ENCODE results near the gene TOP2A.
A peak's percentile ranks its signal among the peaks of the same experiment; 100 is the strongest.

Gene TOP2A

GRCh38 chr17:40417609-40418427, at the start of gene TOP2A:
TSS of gene TOP2A (minus strand) at chr17:40417896. CDS start at chr17:40417791, 105 bp downstream.
- peak; percentile 75 to 90 (median 80) for DNase-seq

DNA sequence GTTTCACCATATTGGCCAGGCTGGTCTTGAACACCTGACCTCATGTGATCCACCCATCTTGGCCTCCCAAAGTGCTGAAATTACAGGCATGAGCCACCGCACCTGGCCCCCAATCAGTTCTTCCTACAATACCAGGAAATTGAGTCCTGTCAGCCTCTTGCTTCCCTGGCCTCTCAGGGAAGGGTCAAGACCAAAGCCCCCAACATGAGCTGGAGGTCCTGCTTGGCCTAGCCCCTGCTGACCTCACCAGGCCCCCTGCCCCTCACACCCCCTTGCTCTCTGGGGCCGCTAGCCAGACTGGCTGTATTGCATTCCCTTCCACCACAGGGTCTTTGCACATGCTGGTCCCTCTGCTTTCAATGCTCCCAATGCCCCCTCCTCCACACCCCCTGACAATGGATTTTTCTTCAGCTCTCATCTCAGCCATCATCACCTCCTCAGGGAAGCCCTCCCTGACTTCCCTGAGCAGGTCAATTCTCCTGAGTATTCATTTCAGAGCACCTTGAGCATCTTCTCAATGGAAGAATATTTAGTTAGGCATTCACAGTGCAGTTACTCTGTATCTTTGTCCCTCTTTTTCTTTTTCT, 49.7 kb upstream of the TOP2A start:
- no peak for DNase-seq

- DNase-seq: no peak
Measured at GRCh38 chr17:40466298-40466971, 48.7 kb upstream of the TOP2A start.

- no peak for DNase-seq
Measured at GRCh38 chr17:40464392-40464855, 46.7 kb upstream of the TOP2A start.

DNA sequence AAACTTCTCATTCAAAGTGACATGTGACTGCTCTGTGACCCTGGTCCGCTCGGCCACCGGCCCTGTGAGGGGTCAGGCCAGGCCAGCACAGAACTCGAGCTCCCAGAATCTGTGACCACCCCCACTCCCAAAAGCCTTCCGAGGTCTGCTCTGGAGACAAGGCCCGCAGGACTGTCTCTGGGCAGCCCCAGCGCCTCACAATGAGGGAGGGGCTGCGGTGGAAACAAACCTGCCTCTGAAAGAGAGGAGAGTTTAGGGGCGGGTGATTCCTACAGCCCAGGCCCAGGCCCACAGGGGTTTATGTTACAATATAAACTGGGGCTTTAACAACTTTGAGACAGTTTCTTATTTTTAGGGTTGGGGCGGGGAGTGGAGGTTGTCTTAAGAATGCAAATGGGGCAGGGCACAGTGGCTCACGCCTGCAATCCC, 45.4 kb upstream of the TOP2A start:
- DNase-seq: no peak

DNA sequence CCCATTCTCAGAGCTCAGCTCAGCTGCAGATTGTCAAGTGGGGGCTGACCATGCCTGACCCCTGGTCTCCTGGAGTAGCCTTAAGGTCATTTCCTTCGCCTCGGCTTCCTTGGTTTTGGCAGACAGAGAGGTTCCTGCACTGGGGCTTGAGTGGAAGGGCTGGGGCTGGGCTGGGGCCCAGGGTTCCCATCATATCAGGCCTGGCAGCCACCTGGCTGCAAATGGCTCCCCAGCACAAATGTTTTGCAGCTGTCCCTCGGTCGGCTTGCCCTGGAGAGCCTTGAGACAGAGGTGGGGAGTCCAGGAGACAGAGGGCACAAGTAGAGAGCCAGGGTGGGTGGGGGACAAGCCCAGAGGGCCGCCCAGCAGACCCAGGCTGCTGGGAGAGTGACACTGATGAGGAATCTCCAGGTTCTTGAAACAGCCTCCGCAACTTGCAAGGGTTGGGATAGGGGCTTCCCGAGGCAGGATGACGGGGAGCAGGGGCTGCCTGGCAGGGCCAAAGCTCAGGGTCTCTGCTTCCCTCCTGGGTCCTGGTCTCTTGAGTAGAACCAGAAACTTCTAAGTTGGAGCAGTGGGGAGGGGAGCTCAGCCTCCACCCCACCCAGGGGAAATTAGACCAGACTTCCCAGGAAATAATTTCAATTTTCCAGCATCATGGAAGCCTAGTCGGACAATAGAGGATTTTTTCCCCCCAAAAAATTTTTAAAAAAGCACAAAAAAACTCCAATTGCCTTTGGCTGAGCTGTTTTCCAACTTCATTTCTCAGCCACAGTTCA, 44.8 kb upstream of the TOP2A start:
- DNase-seq: no peak

DNA sequence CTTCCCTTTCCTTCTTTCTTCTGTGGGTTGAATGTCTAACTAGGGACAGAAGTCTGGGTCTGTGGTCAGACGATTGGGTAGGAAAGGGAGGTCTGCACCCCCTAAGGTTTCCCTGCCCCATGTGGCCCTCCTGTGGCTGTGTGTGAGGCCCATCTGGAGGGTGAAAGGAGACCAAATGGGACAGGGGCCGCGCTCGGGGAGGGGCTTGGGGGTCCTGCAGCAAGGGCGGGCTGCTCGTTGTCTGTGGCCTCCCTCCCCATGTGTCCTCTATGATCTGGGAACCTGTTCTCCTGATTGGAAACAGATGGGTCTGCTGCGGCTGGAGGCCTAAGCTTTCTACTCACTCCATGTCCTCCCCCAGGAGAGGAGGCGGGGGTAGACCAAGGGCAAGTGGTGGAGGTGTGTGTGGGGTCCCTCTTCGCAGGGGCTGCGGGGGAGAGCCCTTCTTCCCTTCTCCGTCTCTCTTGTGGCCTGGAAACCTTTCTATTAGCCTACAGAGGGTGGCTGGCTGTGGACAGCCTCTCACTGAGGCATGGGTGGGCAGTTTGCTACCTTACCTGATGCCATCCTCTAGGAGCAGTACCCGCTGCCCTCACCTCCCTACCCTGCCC, 44.1 kb upstream of the TOP2A start:
- DNase-seq: no peak

DNA sequence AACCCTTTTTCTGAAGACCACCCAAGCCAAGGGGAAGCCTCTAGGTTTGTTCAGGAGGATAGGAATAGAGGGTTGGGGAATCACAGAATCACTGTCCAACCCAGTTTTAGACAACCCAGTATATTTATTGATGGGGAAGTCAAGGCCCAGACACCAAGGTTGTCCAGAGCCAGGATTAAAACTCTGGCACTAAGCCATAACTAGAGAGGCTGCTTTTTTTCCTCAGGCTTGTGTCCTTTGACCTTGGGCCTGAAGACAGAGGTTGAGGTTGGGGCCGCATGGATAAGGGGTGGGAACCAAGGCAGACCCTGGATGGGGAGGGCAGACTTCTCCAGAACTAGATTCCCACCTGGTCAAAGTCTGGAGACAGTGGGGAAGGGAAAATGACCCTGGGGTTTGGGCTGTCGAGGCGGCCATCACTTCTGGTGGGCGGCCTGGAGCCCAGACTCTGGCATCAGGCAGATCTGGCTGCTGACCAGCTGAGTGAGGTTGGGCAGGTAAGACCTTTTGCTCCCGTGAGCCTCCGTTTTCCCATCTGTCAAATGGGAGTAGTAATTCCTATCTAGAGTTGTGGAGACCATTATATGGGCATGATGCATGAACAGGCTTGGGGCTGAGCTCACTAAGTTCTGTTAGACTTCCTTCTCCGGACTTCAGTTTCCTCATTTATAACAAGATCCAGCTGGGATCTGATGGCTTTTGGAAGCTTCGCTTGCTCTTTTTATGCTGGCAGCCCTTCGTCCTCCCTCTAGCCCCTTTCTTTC, 43.5 kb upstream of the TOP2A start:
- DNase-seq: no peak

DNA sequence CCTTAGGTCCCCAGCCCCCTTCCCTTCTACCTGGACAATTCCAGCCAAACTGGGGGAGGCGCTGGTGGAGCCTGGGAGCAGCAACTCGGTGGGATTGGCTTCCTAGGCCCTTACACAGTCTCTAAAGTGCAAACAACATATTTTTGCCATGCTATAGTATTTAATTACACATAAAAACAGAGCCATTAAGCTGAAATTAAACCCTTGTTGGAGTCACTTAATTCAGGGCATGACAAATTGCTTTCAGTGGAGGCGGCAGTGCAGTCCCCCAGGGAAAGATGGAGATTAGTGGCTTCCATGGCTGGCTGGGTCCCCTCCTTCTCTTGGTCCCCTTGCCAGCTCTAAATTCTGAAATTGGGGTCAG, 42.9 kb upstream of the TOP2A start:
- DNase-seq: no peak

DNA sequence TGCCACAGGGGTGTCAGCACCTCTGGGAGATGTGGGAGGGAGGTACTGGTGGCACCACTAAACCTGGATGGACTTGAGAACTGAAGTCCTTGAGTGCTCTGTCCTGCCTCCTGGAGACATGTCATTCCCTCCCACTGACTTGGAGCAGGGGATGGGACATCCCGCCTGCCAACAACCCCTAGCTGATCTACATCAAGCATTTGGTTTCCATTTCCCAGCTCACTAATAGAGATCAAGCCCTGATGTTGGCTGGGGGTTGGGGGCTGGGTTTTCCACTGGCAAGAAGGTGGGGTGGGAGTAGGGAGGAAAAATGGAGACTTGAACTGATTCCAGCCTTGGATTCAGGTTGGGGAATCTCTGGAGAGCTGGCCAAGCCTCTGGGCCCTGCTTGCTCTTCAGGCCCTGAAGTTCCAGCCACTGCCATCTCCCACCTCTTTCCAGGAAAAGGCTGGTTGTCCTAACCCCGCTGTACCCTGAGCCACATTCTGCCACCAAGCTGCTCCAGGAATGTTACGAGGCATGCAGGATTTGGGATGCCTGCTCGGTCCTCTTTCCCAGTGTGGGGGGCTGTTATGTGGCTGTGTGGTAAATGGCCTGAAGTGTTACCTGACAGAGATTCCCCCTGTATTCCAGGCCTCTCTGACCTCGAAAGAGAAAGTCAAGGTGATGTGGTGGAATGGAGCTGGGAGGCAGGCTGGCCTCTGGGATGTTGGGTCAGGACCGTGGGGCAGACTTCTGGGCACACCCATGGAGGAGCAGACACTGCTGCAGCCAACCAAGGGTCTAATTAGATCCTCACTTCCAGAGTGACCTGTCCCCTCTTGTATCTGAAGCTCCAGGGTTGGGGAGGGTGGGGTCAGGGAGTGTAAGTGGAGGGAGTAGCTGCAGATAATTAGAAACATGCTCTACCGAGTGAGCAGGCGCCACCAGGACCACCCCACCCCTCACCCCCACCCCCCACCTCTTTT, 42.2 kb upstream of the TOP2A start:
- no peak for DNase-seq

- DNase-seq: no peak
Measured at GRCh38 chr17:40458851-40459482, 41.3 kb upstream of the TOP2A start.

DNA sequence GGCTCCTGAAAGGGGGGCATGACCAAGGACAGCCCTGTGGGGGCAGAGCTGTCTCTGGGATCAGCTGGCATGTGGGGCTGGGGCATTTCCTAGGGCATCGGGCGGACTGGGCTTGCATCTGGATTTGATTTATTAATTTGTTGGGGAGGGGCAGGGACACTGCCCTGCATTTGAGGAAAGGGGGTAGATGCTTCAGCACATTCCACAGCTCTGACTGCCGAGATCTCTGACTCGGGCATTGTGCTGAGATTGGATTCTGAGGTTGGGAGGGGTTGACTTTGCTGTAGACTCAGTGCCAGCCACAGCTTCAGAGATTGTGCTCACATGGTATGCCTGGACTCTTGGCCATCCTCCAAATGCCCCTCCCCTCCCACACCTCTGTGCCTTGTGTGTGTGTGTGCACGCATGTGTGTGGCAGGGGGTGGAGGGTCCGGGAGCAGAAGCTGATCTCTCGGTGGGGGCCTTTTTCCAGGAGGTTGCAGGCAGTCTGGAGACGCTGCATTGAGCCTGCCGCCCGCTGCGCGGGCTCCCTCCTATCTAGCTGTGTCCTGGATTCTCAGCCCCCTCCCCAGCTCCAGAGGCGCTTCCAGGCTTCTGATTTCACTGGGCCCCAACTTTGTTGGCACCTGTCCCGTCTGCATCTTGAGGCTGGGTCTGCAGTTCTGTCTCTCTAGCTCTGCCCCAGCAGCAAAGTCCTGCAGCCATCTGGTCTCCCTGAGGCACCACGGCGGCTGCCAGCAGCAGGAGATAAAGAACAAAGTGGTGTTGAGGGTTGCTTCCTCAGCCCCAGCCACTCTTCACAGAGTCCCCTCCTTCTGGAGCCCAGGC, 40.5 kb upstream of the TOP2A start:
- no peak for DNase-seq

DNA sequence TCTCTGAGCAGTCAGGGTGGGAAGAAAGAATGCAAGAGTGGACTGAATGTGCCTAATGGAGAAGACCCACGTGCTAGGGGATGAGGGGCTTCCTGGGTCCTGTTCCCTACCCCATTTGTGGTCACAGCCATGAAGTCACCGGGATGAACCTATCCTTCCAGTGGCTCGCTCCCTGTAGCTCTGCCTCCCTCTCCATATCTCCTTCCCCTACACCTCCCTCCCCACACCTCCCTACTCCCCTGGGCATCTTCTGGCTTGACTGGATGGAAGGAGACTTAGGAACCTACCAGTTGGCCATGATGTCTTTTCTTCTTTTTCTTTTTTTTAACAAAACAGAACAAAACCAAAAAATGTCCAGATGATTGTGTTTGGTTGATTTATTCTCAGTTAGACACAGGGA, 39.7 kb upstream of the TOP2A start:
- no peak for DNase-seq

GRCh38 chr17:40456396-40456951, 38.8 kb upstream of the TOP2A start:
- no peak for DNase-seq

DNA sequence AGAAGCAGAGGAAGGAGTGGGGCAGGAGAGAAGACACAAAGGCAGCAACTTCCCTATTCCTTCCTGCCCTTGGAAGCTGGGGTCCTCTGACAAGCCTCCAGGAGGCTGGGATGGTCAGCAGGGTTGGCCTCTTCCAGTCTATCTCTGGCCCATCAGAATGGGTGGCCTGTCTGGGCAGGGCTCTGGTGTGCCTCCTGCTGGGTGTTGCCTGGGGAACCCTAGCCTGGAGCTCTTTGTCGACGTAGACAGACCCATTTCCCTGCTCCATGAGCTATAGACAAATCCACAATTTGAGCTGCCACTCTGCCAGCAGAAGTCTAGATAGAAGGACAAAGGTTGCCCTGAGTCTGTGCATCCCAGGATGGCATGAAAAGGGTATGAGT, 36.9 kb upstream of the TOP2A start:
- no peak for DNase-seq

DNA sequence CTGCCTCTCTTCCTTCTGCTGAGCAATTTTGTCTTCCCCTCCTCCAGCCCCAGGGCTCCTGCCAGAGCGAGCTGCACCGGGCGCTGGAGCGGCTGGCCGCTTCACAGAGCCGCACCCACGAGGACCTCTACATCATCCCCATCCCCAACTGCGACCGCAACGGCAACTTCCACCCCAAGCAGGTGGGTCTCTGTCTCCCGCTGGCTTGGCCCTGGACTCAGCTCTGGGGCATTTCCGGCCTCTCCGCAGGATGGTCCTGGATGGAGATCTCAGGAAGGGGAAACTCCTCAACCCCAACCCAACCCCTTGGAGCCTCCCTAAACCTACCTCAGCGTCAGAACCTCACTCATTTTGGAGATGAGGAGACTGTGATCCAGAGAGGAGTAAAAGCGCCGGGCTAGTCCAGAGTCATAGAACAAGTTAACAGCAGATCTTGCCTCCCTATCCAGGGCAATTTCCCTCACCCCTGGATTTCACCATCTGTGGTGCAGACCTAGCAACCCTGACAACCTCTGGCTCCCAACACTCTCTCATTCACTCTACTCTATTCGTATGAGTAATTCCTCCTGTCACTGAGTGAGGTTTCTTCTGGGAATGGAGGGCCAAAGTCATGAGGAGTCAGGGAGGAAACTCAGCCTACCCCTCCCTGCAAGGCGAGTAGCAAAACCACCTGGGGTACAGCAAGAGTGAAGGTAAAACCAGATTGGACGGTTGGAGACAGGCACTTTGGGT, 36.4 kb upstream of the TOP2A start:
- no peak for DNase-seq

GRCh38 chr17:40452921-40453378, 35.3 kb upstream of the TOP2A start:
- DNase-seq: no peak

GRCh38 chr17:40452216-40452787, 34.6 kb upstream of the TOP2A start:
- no peak for DNase-seq
